Peyer's patch (tissue), 4 donors: Measurements from ENCODE around the gene ZNF630. TPM values are rescaled to one million over a fixed set of nuclear protein-coding genes. Genes with fewer than 3 reads are reported as not detected.

Experiments used
- DNase-seq, 3 donors: peaks; one replicate each; pipeline ENCODE4 v3.0.0-alpha.2; 2017 to 2019
- H3K27ac ChIP-seq, 4 donors: fragments of 200-600 bp; sonication (generic); one replicate each; pipeline ENCODE4 v1.5.1; 2016 to 2019
- H3K27me3 ChIP-seq, 2 donors: fragments of 200-600 bp; sonication (generic); one replicate each; pipeline ENCODE4 v1.5.1; 2019
- H3K36me3 ChIP-seq, 3 donors: fragments of 200-600 bp; sonication (generic); one replicate each; pipeline ENCODE4 v1.5.1; 2016 to 2019
- H3K4me1 ChIP-seq, 4 donors: fragments of 200-600 bp; sonication (generic); one replicate each; pipeline ENCODE4 v1.5.1; 2016 to 2019
- H3K4me3 ChIP-seq, 4 donors: fragments of 200-600 bp; sonication (generic); 1 replicate in 3 of 4; 2 replicates in 1 of 4; pipeline ENCODE4 v1.5.1; 2016 to 2019; ENCODE audit warnings: mild to moderate bottlenecking in 1 of 4
- H3K9me3 ChIP-seq, 4 donors: fragments of 200-600 bp; sonication (generic); one replicate each; pipeline ENCODE4 v1.5.1; 2016 to 2019; ENCODE audit warnings: mild to moderate bottlenecking in 1 of 4
- CTCF ChIP-seq, 6 experiments: fragments of 450-650 bp in 4 of 6; fragments of 200-600 bp in 2 of 6; sonication (generic) in 1 of 6; IDR thresholded peaks; one replicate each; pipeline ENCODE4 v1.5.1; 2017 to 2019; ENCODE audit warnings: antibody characterized with exemption in 6 of 6, mild to moderate bottlenecking in 3 of 6, moderate library complexity in 1 of 6
- POLR2A ChIP-seq, 2 donors: fragments of 450-650 bp; IDR thresholded peaks; one replicate each; pipeline ENCODE4 v1.5.1; 2017; ENCODE audit warnings: antibody characterized with exemption in 2 of 2, mild to moderate bottlenecking in 2 of 2, moderate library complexity in 2 of 2
- total RNA-seq, 4 donors: library from RNA; depleted of rRNA; stranded (reverse); fragments of >200 nt; gene quantifications; one replicate each; pipeline ENCODE4 v1.1.0, GENCODE V29; 2016

Gene ZNF630
- total RNA-seq, 4 donors from 2014 or later = 2.3 to 20.6 (median 7.1) TPM

- DNase-seq = no peak
- Histone ChIP-seq H3K9me3 (no peaks in the 10 kb centered on the region), H3K4me3 (no peak overlapping the region), H3K27me3 (no peaks in the 10 kb centered on the region), H3K4me1 (no peaks in the 10 kb centered on the region), H3K27ac (no peak overlapping the region), H3K36me3 (no peaks in the 10 kb centered on the region)
- TF ChIP-seq CTCF (IDR thresholded peaks at IDR 0.05) (no peak), POLR2A (IDR thresholded peaks at IDR 0.05) (no peak)
Observed at GRCh38 chrX:48068096-48068887, 3.1 kb downstream of the ZNF630 start.

- Histone ChIP-seq H3K9me3 (peaks cover 0 to 5% (median under 1%) of the 10 kb centered on the region in 4 donors), H3K4me3 (no peak overlapping the region), H3K36me3 (peaks cover 0 to 33% (median 0%) of the 10 kb centered on the region in 3 donors), H3K27me3 (no peaks in the 10 kb centered on the region), H3K27ac (no peak overlapping the region), H3K4me1 (no peaks in the 10 kb centered on the region)
- no peak for DNase-seq
- TF ChIP-seq CTCF (IDR thresholded peaks at IDR 0.05) = no peak
- TF ChIP-seq POLR2A (IDR thresholded peaks at IDR 0.05) = no peak
Observed at GRCh38 chrX:48064261-48064660, 7.2 kb downstream of the ZNF630 start.

GRCh38 chrX:48059296-48059639 is 12.2 kb downstream of the ZNF630 start:
- Histone ChIP-seq H3K27ac (no peak overlapping the region), H3K4me1 (no peaks in the 10 kb centered on the region), H3K4me3 (no peak overlapping the region), H3K9me3 (peaks cover 0 to 11% (median 5%) of the 10 kb centered on the region in 4 donors), H3K36me3 (peaks cover 0 to 38% (median 0%) of the 10 kb centered on the region in 3 donors), H3K27me3 (no peaks in the 10 kb centered on the region)
- TF ChIP-seq CTCF (IDR thresholded peaks at IDR 0.05) (no peak), POLR2A (IDR thresholded peaks at IDR 0.05) (no peak)
- DNase-seq = no peak

- TF ChIP-seq POLR2A (IDR thresholded peaks at IDR 0.05) (no peak), CTCF (IDR thresholded peaks at IDR 0.05) (no peak)
- Histone ChIP-seq H3K4me1 (no peaks in the 10 kb centered on the region), H3K4me3 (no peak overlapping the region), H3K36me3 (peaks cover 0 to 38% (median 0%) of the 10 kb centered on the region in 3 donors), H3K27ac (no peak overlapping the region), H3K27me3 (no peaks in the 10 kb centered on the region), H3K9me3 (peaks cover 0 to 11% (median 5%) of the 10 kb centered on the region in 4 donors)
- DNase-seq = no peak
Observed at GRCh38 chrX:48058621-48059295, 12.7 kb downstream of the ZNF630 start.

- H3K36me3 ChIP-seq = no peaks in the 10 kb centered on the region
- no peak overlapping the region for H3K4me3 ChIP-seq
- no peak for TF ChIP-seq POLR2A (IDR thresholded peaks at IDR 0.05)
- TF ChIP-seq CTCF (IDR thresholded peaks at IDR 0.05) = no peak
- DNase-seq = no peak
- H3K27me3 ChIP-seq = no peaks in the 10 kb centered on the region
- no peak overlapping the region for H3K27ac ChIP-seq
- H3K9me3 ChIP-seq = no peaks in the 10 kb centered on the region
- H3K4me1 ChIP-seq = no peaks in the 10 kb centered on the region
Observed at GRCh38 chrX:48046846-48047245, 24.6 kb downstream of the ZNF630 start.
